Endothelial cell (in vitro differentiated cells): ENCODE measurements around the gene UCK2. TPM values are rescaled to one million over a fixed set of nuclear protein-coding genes. Genes with fewer than 3 reads are reported as not detected.

Source experiments
- DNase-seq: peaks from one replicate; pipeline ENCODE4 v3.0.0; 2021; ENCODE audit warnings: low spot score
- H3K27ac Mint-ChIP-seq: one replicate; pipeline ENCODE4 v1.8.0; 2021; ENCODE audit warnings: mixed read lengths, inconsistent platforms; ENCODE audit not compliant: unreplicated experiment
- H3K27me3 Mint-ChIP-seq: one replicate; pipeline ENCODE4 v1.8.0; 2021; ENCODE audit warnings: mild to moderate bottlenecking, moderate library complexity, mixed read lengths, inconsistent platforms; ENCODE audit not compliant: unreplicated experiment
- H3K36me3 Mint-ChIP-seq: one replicate; pipeline ENCODE4 v1.8.0; 2021; ENCODE audit warnings: mild to moderate bottlenecking, low read depth, mixed read lengths, inconsistent platforms; ENCODE audit not compliant: unreplicated experiment
- H3K4me1 Mint-ChIP-seq: one replicate; pipeline ENCODE4 v1.8.0; 2021; ENCODE audit warnings: mild to moderate bottlenecking, mixed read lengths, inconsistent platforms; ENCODE audit not compliant: unreplicated experiment
- H3K4me3 Mint-ChIP-seq: one replicate; pipeline ENCODE4 v1.8.0; 2021; ENCODE audit warnings: mild to moderate bottlenecking, mixed read lengths, inconsistent platforms; ENCODE audit not compliant: unreplicated experiment
- H3K9me3 Mint-ChIP-seq: one replicate; pipeline ENCODE4 v1.8.0; 2021; ENCODE audit warnings: mixed read lengths, inconsistent platforms; ENCODE audit not compliant: unreplicated experiment
- CTCF ChIP-seq: fragments of 200-600 bp; sonication (generic); IDR thresholded peaks from one replicate; pipeline ENCODE4 v1.5.0; 2021; ENCODE audit warnings: antibody characterized with exemption; ENCODE audit not compliant: unreplicated experiment
- total RNA-seq: library from RNA; stranded (reverse); fragmentation: NEBNext Ultra II Directional; extraction: Animal tissue kit (Norgen Biotek cat#: 25700); gene quantifications from one replicate; pipeline ENCODE4 v1.2.1, GENCODE V29; 2021; ENCODE audit not compliant: unreplicated experiment

Gene UCK2
- total RNA-seq, 1 donor from 2014 or later: 52.9 TPM

GRCh38 chr1:165914136-165914798, 86.9 kb downstream of the UCK2 start:
- Mint-ChIP-seq H3K27ac (no peak overlapping the region), H3K27me3 (no peaks in the 10 kb centered on the region), H3K4me3 (no peak overlapping the region), H3K36me3 (peaks cover 8% of the 10 kb centered on the region), H3K4me1 (peaks cover 20% of the 10 kb centered on the region), H3K9me3 (no peaks in the 10 kb centered on the region)
- DNase-seq: peak; percentile 76
- TF ChIP-seq CTCF: peak; percentile 71

GRCh38 chr1:165915480-165915879, 88.1 kb downstream of the UCK2 start:
- Mint-ChIP-seq H3K27ac (no peak overlapping the region), H3K9me3 (no peaks in the 10 kb centered on the region), H3K36me3 (peaks cover under 1% of the 10 kb centered on the region), H3K27me3 (no peaks in the 10 kb centered on the region), H3K4me1 (peaks cover 14% of the 10 kb centered on the region), H3K4me3 (no peak overlapping the region)
- DNase-seq: no peak
- no peak for TF ChIP-seq CTCF

GRCh38 chr1:165915932-165916348, 88.5 kb downstream of the UCK2 start:
- Mint-ChIP-seq H3K36me3 (no peaks in the 10 kb centered on the region), H3K27ac (no peak overlapping the region), H3K27me3 (no peaks in the 10 kb centered on the region), H3K4me3 (no peak overlapping the region), H3K4me1 (peaks cover 10% of the 10 kb centered on the region), H3K9me3 (no peaks in the 10 kb centered on the region)
- no peak for TF ChIP-seq CTCF
- DNase-seq: no peak

GRCh38 chr1:165917166-165917565, 89.8 kb downstream of the UCK2 start:
- no peak overlapping the region for H3K4me3 Mint-ChIP-seq
- DNase-seq: no peak
- peaks cover 3% of the 10 kb centered on the region for H3K4me1 Mint-ChIP-seq
- no peak for TF ChIP-seq CTCF
- no peaks in the 10 kb centered on the region for H3K9me3 Mint-ChIP-seq
- no peak overlapping the region for H3K27ac Mint-ChIP-seq
- H3K27me3 Mint-ChIP-seq: no peaks in the 10 kb centered on the region
- no peaks in the 10 kb centered on the region for H3K36me3 Mint-ChIP-seq

- Mint-ChIP-seq H3K4me3 (no peak overlapping the region), H3K9me3 (no peaks in the 10 kb centered on the region), H3K36me3 (no peaks in the 10 kb centered on the region), H3K4me1 (no peaks in the 10 kb centered on the region), H3K27me3 (no peaks in the 10 kb centered on the region), H3K27ac (no peak overlapping the region)
- DNase-seq: no peak
- no peak for TF ChIP-seq CTCF
Measured at GRCh38 chr1:165924117-165924516, 96.7 kb downstream of the UCK2 start.
